Measurements from ENCODE around the gene MGLL. TPM values are rescaled to one million over a fixed set of nuclear protein-coding genes. Genes with fewer than 3 reads are reported as not detected.

Gene MGLL
- total RNA-seq, 2 donors from 2014 or later: 123 to 200 TPM

- Histone ChIP-seq H3K4me1 (peaks cover 9% of the 10 kb centered on the region), H3K27ac (no peak overlapping the region), H3K9ac (ENCODE audit: low read depth in 2 of 2, low read length in 2 of 2) (no peak overlapping the region), H3K9me3 (no peaks in the 10 kb centered on the region), H3K4me3 (no peak overlapping the region), H3K27me3 (no peaks in the 10 kb centered on the region), H3K36me3 (no peaks in the 10 kb centered on the region)
- intact Hi-C loops (cut with DNase I): no loop called here
- no peak for TF ChIP-seq CTCF (IDR thresholded peaks at IDR 0.05)
- no peak for DNase-seq
Observed at GRCh38 chr3:127763816-127764215, 58.5 kb downstream of the MGLL start.

DNA sequence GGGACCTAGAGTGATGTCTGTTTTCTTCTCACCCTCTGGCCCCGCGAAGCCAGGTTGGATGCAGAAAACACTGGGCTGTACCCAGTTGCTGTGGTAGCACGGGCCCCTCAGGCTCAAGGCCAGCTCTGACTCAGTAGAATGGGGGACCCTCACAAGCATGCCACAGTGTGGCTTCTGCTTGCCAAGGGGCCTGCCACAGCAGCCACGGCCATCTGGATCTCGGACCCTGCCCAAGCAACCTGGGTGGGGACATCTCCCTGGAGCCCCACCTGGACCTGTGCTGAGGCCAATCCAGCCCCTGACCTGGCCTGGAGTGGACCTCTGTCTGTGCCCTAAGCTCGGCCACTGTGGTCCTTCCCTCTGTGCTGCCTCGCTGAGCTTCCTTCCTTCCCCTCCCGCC is 59.0 kb downstream of the MGLL start:
- intact Hi-C loops (cut with DNase I): no loop called here
- H3K9ac ChIP-seq (ENCODE audit: low read depth in 2 of 2, low read length in 2 of 2): no peak overlapping the region
- no peak overlapping the region for H3K4me3 ChIP-seq
- H3K36me3 ChIP-seq: no peaks in the 10 kb centered on the region
- no peak for TF ChIP-seq CTCF (IDR thresholded peaks at IDR 0.05)
- no peak for DNase-seq
- no peak overlapping the region for H3K27ac ChIP-seq
- peaks cover 5% of the 10 kb centered on the region for H3K4me1 ChIP-seq
- no peaks in the 10 kb centered on the region for H3K9me3 ChIP-seq
- no peaks in the 10 kb centered on the region for H3K27me3 ChIP-seq

- intact Hi-C loops (cut with DNase I): no loop called here
- peaks cover 5% of the 10 kb centered on the region for H3K4me1 ChIP-seq
- no peaks in the 10 kb centered on the region for H3K27me3 ChIP-seq
- no peaks in the 10 kb centered on the region for H3K9me3 ChIP-seq
- no peaks in the 10 kb centered on the region for H3K36me3 ChIP-seq
- no peak overlapping the region for H3K4me3 ChIP-seq
- H3K9ac ChIP-seq (ENCODE audit: low read depth in 2 of 2, low read length in 2 of 2): no peak overlapping the region
- DNase-seq: no peak
- no peak overlapping the region for H3K27ac ChIP-seq
- TF ChIP-seq CTCF (IDR thresholded peaks at IDR 0.05): no peak
Observed at GRCh38 chr3:127762787-127763105, 59.6 kb downstream of the MGLL start.

- intact Hi-C loops (cut with DNase I): no loop called here
- no peak overlapping the region for H3K4me3 ChIP-seq
- no peak overlapping the region for H3K27ac ChIP-seq
Observed at GRCh38 chr3:127762077-127762786, 60.1 kb downstream of the MGLL start.

DNA sequence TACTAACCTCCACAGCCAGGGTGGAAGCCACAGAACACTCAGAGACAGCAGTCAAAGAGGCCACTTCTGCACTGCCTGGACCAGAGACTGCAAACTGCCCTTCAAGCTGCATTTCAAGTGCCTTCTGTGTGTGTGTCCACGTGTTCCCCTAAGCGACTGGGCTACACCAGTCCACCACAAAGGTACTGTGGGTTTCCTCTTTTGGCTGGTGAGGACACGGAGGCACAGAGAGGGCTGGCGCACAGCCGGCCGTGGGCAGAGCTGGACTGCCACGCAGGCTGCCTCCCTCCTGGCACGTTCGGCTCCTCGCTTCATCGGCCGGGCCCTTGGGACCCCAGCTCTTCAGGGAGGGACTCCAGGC is 60.9 kb downstream of the MGLL start:
- Histone ChIP-seq H3K4me1 (peaks cover 3% of the 10 kb centered on the region), H3K9ac (ENCODE audit: low read depth in 2 of 2, low read length in 2 of 2) (peak overlapping the region; percentile 3 to 5), H3K27ac (no peak overlapping the region), H3K27me3 (no peaks in the 10 kb centered on the region), H3K4me3 (no peak overlapping the region), H3K9me3 (no peaks in the 10 kb centered on the region), H3K36me3 (no peaks in the 10 kb centered on the region)
- TF ChIP-seq CTCF (IDR thresholded peaks at IDR 0.05): no peak
- DNase-seq: no peak
- intact Hi-C loops (cut with DNase I): no loop called here

More at GRCh38 chr3:127762077-127762786, 60.1 kb downstream of the MGLL start:
- Histone ChIP-seq H3K27me3 (no peaks in the 10 kb centered on the region), H3K4me1 (peaks cover 5% of the 10 kb centered on the region), H3K9me3 (no peaks in the 10 kb centered on the region), H3K36me3 (no peaks in the 10 kb centered on the region), H3K9ac (ENCODE audit: low read depth in 2 of 2, low read length in 2 of 2) (peak overlapping the region in 1 of 2 donors; percentile 3)
- TF ChIP-seq CTCF (IDR thresholded peaks at IDR 0.05): no peak
- DNase-seq: no peak
